ENCODE data around the gene NEURL1B. TPM values are rescaled to one million over a fixed set of nuclear protein-coding genes. Genes with fewer than 3 reads are reported as not detected.

NEURL1B gene
- total and polyA plus RNA-seq, 2 donors (not counting 1 experiment from before 2014, with no cell fraction given) = 0.06 to 0.17 TPM

GRCh38 chr5:172659909-172660628 is 19.0 kb downstream of the NEURL1B start:
- Histone ChIP-seq H4K20me1 (ENCODE audit: control insufficient read depth, insufficient read depth, low read length, poor library complexity, severe bottlenecking) (no peaks in the 10 kb centered on the region), H3K4me1 (ENCODE audit: control insufficient read depth in 2 of 2, insufficient read depth in 2 of 2, low read length in 2 of 2) (peaks cover 0 to 4% of the 10 kb centered on the region in 2 donors), H3K27ac (ENCODE audit: low read length in 2 of 2) (no peak overlapping the region), H3K79me2 (ENCODE audit: control insufficient read depth, insufficient read depth, low read length) (no peaks in the 10 kb centered on the region), H3K4me3 (ENCODE audit: control extremely low read depth in 1 of 5, extremely low read depth in 1 of 5, insufficient read depth in 1 of 5, low read depth in 2 of 5, low read length in 4 of 5) (no peak overlapping the region), H3K27me3 (replicated peaks in 1 of 4; ENCODE audit: control extremely low read depth in 1 of 4, control insufficient read depth in 3 of 4, insufficient read depth in 4 of 4, low read length in 3 of 4) (peaks cover 0 to 5% (median 0%) of the 10 kb centered on the region in 4 experiments), H3K9me3 (ENCODE audit: control extremely low read depth in 1 of 3, control insufficient read depth in 2 of 3, insufficient read depth in 1 of 3, low read length in 2 of 3) (peaks cover 0 to 24% (median 14%) of the 10 kb centered on the region in 3 donors), H3K4me2 (replicated peaks; ENCODE audit: low read depth, low read length, poor library complexity, severe bottlenecking) (peak overlapping the region; percentile 5), H3K9ac (ENCODE audit: low read length) (no peak overlapping the region), H3K36me3 (replicated peaks in 1 of 2; ENCODE audit: control extremely low read depth in 1 of 2, control insufficient read depth in 1 of 2, extremely low read depth in 1 of 2, insufficient read depth in 2 of 2, low read length in 1 of 2) (no peaks in the 10 kb centered on the region), H2AFZ (ENCODE audit: insufficient read depth, low read depth, low read length, poor library complexity, severe bottlenecking) (peak overlapping the region; percentile 56)
- TF ChIP-seq EZH2 (IDR thresholded peaks at IDR 0.05; ENCODE audit: borderline replicate concordance, insufficient read depth, low read depth, low read length, poor library complexity, severe bottlenecking) = no peak
- TF ChIP-seq CTCF (IDR thresholded peaks at IDR 0.05) = no peak
- Mint-ChIP-seq H3K27me3 (peaks cover 23% of the 10 kb centered on the region), H3K9me3 (ENCODE audit: insufficient read depth) (peaks cover 6% of the 10 kb centered on the region), H3K4me3 (no peak overlapping the region), H3K4me1 (peaks cover 2% of the 10 kb centered on the region), H3K27ac (no peak overlapping the region)
- ChIA-PET CTCF (no interaction called here), POLR2A (no interaction called here)
- DNase-seq (no peak), ATAC-seq (ENCODE audit: low read depth) (no peak)
- intact Hi-C loops (cut with micrococcal nuclease) = no loop called here
- whole genome bisulfite sequencing (ENCODE audit: insufficient coverage) = 39% methylated on average over 12 of the region's 18 CpGs

GRCh38 chr5:172660974-172661373 is 19.9 kb downstream of the NEURL1B start:
- Mint-ChIP-seq H3K4me3 (no peak overlapping the region), H3K4me1 (peaks cover 2% of the 10 kb centered on the region), H3K27ac (no peak overlapping the region), H3K9me3 (ENCODE audit: insufficient read depth) (peaks cover under 1% of the 10 kb centered on the region), H3K27me3 (peaks cover 20% of the 10 kb centered on the region)
- Histone ChIP-seq H3K79me2 (ENCODE audit: control insufficient read depth, insufficient read depth, low read length) (no peaks in the 10 kb centered on the region), H3K4me3 (ENCODE audit: control extremely low read depth in 1 of 5, extremely low read depth in 1 of 5, insufficient read depth in 1 of 5, low read depth in 2 of 5, low read length in 4 of 5) (no peak overlapping the region), H4K20me1 (ENCODE audit: control insufficient read depth, insufficient read depth, low read length, poor library complexity, severe bottlenecking) (no peaks in the 10 kb centered on the region), H3K4me2 (replicated peaks; ENCODE audit: low read depth, low read length, poor library complexity, severe bottlenecking) (no peak overlapping the region), H3K27me3 (replicated peaks in 1 of 4; ENCODE audit: control extremely low read depth in 1 of 4, control insufficient read depth in 3 of 4, insufficient read depth in 4 of 4, low read length in 3 of 4) (peaks cover 0 to 5% (median 0%) of the 10 kb centered on the region in 4 experiments), H3K27ac (ENCODE audit: low read length in 2 of 2) (no peak overlapping the region), H3K9me3 (ENCODE audit: control extremely low read depth in 1 of 3, control insufficient read depth in 2 of 3, insufficient read depth in 1 of 3, low read length in 2 of 3) (peaks cover 0 to 15% (median 6%) of the 10 kb centered on the region in 3 donors), H3K9ac (ENCODE audit: low read length) (no peak overlapping the region), H2AFZ (ENCODE audit: insufficient read depth, low read depth, low read length, poor library complexity, severe bottlenecking) (no peak overlapping the region), H3K36me3 (replicated peaks in 1 of 2; ENCODE audit: control extremely low read depth in 1 of 2, control insufficient read depth in 1 of 2, extremely low read depth in 1 of 2, insufficient read depth in 2 of 2, low read length in 1 of 2) (no peaks in the 10 kb centered on the region), H3K4me1 (ENCODE audit: control insufficient read depth in 2 of 2, insufficient read depth in 2 of 2, low read length in 2 of 2) (peaks cover 0 to 4% of the 10 kb centered on the region in 2 donors)
- intact Hi-C loops (cut with micrococcal nuclease) = no loop called here
- no peak for DNase-seq
- TF ChIP-seq CTCF (IDR thresholded peaks at IDR 0.05) = no peak
- TF ChIP-seq EZH2 (IDR thresholded peaks at IDR 0.05; ENCODE audit: borderline replicate concordance, insufficient read depth, low read depth, low read length, poor library complexity, severe bottlenecking) = no peak
- POLR2A ChIA-PET = no interaction called here
- ATAC-seq (ENCODE audit: low read depth) = no peak
- 100% methylated on average over 2 of the region's 3 CpGs for WGBS (ENCODE audit: insufficient coverage)
- CTCF ChIA-PET = no interaction called here

All from B cell (primary cell).